Measurements from ENCODE around the gene UBE2G2.

The UBE2G2 gene

GRCh38 chr21:44764319-44765230 is 37.0 kb downstream of the UBE2G2 start:
- no peak for DNase-seq (ENCODE audit: low read depth in 2 of 2)

GRCh38 chr21:44763451-44764318 is 37.9 kb downstream of the UBE2G2 start:
- DNase-seq (ENCODE audit: low read depth in 2 of 2), result no peak

- no peak for DNase-seq (ENCODE audit: low read depth in 2 of 2)
Observed at GRCh38 chr21:44763050-44763378, 38.6 kb downstream of the UBE2G2 start.

- no peak for DNase-seq (ENCODE audit: low read depth in 2 of 2)
Observed at GRCh38 chr21:44762221-44763049, 39.2 kb downstream of the UBE2G2 start.

- DNase-seq (ENCODE audit: low read depth in 2 of 2), result no peak
Observed at GRCh38 chr21:44761747-44762208, 39.8 kb downstream of the UBE2G2 start.

GRCh38 chr21:44761011-44761729 is 40.5 kb downstream of the UBE2G2 start:
- DNase-seq (ENCODE audit: low read depth in 2 of 2), result no peak

- DNase-seq (ENCODE audit: low read depth in 2 of 2), result no peak
Observed at GRCh38 chr21:44760376-44760775, 41.2 kb downstream of the UBE2G2 start.

- DNase-seq (ENCODE audit: low read depth in 2 of 2), result no peak
Observed at GRCh38 chr21:44759628-44760285, 41.9 kb downstream of the UBE2G2 start.

GRCh38 chr21:44758781-44759627 is 42.6 kb downstream of the UBE2G2 start:
- DNase-seq (ENCODE audit: low read depth in 2 of 2), result no peak

- DNase-seq (ENCODE audit: low read depth in 2 of 2), result no peak
Observed at GRCh38 chr21:44758141-44758561, 43.5 kb downstream of the UBE2G2 start.

GRCh38 chr21:44757731-44758130 is 43.9 kb downstream of the UBE2G2 start:
- no peak for DNase-seq (ENCODE audit: low read depth in 2 of 2)

- no peak for DNase-seq (ENCODE audit: low read depth in 2 of 2)
Observed at GRCh38 chr21:44756423-44757185, 45.0 kb downstream of the UBE2G2 start.

- no peak for DNase-seq (ENCODE audit: low read depth in 2 of 2)
Observed at GRCh38 chr21:44755227-44755626, 46.4 kb downstream of the UBE2G2 start.

- DNase-seq (ENCODE audit: low read depth in 2 of 2), result no peak
Observed at GRCh38 chr21:44753357-44753756, 48.3 kb downstream of the UBE2G2 start.

GRCh38 chr21:44752671-44753235 is 48.9 kb downstream of the UBE2G2 start:
- DNase-seq (ENCODE audit: low read depth in 2 of 2), result no peak

- no peak for DNase-seq (ENCODE audit: low read depth in 2 of 2)
Observed at GRCh38 chr21:44751799-44752636, 49.6 kb downstream of the UBE2G2 start.

GRCh38 chr21:44751186-44751798 is 50.3 kb downstream of the UBE2G2 start:
- no peak for DNase-seq (ENCODE audit: low read depth in 2 of 2)

All from fibroblast of skin of left quadriceps (primary cell).